GM21576 (cell line): ENCODE measurements around the gene ENPEP.

Experiments
- ATAC-seq: cut with Tn5 transposase; IDR thresholded peaks from one replicate; pipeline ENCODE4 v1.9.1; 2021; ENCODE audit warnings: mild to moderate bottlenecking, moderate library complexity; ENCODE audit not compliant: unreplicated experiment

ENPEP gene

GRCh38 chr4:110597582-110597981, 121.6 kb downstream of the ENPEP start:
- ATAC-seq = no peak

- no peak for ATAC-seq
Measured at GRCh38 chr4:110602061-110602460, 126.1 kb downstream of the ENPEP start.

- no peak for ATAC-seq
Measured at GRCh38 chr4:110605077-110605476, 129.1 kb downstream of the ENPEP start.

GRCh38 chr4:110609044-110609750, 133.2 kb downstream of the ENPEP start:
- no peak for ATAC-seq

- no peak for ATAC-seq
Measured at GRCh38 chr4:110610620-110610939, 134.6 kb downstream of the ENPEP start.

- peak; percentile 71 for ATAC-seq
Measured at GRCh38 chr4:110610940-110611831, 135.2 kb downstream of the ENPEP start.

- ATAC-seq = no peak
Measured at GRCh38 chr4:110611968-110612447, 136.1 kb downstream of the ENPEP start.

- no peak for ATAC-seq
Measured at GRCh38 chr4:110612631-110613269, 136.8 kb downstream of the ENPEP start.

- no peak for ATAC-seq
Measured at GRCh38 chr4:110613745-110614144, 137.8 kb downstream of the ENPEP start.

GRCh38 chr4:110614173-110614963, 138.4 kb downstream of the ENPEP start:
- ATAC-seq = no peak
